A549 (cell line): Measurements from ENCODE around the gene PRR18.

Experiments
- CEBPB ChIP-seq, 2 experiments: fragments of >200 bp in 1 of 2; sonication (Bioruptor Twin) in 1 of 2; formaldehyde crosslinking in 1 of 2; IDR thresholded peaks; 2 replicates each; pipeline ENCODE4 v1.6.1; 2012 to 2016
- CHD4 ChIP-seq: fragments of 200-600 bp; sonication (generic); IDR thresholded peaks from 2 replicates; pipeline ENCODE4 v1.6.1; 2016; ENCODE audit warnings: antibody characterized with exemption, mild to moderate bottlenecking, borderline replicate concordance
- EP300 ChIP-seq, 2 experiments: fragments of >200 bp; sonication (Bioruptor Twin); formaldehyde crosslinking; IDR thresholded peaks; 2 replicates in 1 of 2; 3 replicates in 1 of 2; pipeline ENCODE4 v1.6.1; 2016 to 2017
- FOSB ChIP-seq: fragments of 250-450 bp; sonication (Bioruptor Pico); IDR thresholded peaks from 2 replicates; pipeline ENCODE4 v1.5.0; 2020; ENCODE audit warnings: mild to moderate bottlenecking, moderate library complexity
- MAFK ChIP-seq: fragments of 450-650 bp; IDR thresholded peaks from 2 replicates; pipeline ENCODE4 v1.6.1; 2014; ENCODE audit not compliant: partially characterized antibody
- POLR2A ChIP-seq: IDR thresholded peaks from 2 replicates; pipeline ENCODE4 v1.6.1; 2012; ENCODE audit warnings: mild to moderate bottlenecking, low read length
- RNF2 ChIP-seq: fragments of 200-600 bp; sonication (generic); IDR thresholded peaks from 2 replicates; pipeline ENCODE4 v1.6.1; 2016; ENCODE audit warnings: low read depth, mild to moderate bottlenecking, antibody characterized with exemption, moderate library complexity, borderline replicate concordance
- TF ChIP-seq, protein P1 (sequence below): fragments of >200 bp; sonication (Bioruptor Twin); formaldehyde crosslinking; IDR thresholded peaks from 3 replicates; pipeline ENCODE4 v1.5.1; 2016
- TF ChIP-seq, protein P2 (sequence below): fragments of 200-600 bp; sonication (generic); IDR thresholded peaks from 2 replicates; pipeline ENCODE4 v1.6.1; 2016; ENCODE audit warnings: antibody characterized with exemption, mild to moderate bottlenecking, moderate library complexity
- TF ChIP-seq, protein P3 (sequence below): fragments of 450-650 bp; IDR thresholded peaks from 2 replicates; pipeline ENCODE4 v1.6.1; 2014; ENCODE audit warnings: antibody characterized with exemption

DNA sequence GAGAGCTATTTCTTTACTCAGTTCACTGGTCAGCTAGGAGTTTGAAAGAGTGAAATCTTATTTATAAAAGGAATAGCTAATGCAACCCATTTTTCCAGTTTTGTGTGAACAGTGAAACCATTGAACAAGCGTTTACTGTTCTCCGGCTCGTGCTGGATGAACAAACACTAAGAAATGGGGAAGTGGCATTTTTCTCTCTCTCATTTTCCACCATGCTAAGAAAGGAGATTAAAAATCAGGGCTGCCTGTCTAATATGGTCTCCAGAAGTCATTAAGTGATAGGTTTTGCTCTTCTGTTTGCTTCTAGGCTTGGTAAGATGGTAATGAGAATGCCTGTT, 34.9 kb upstream of the PRR18 start:
- TF ChIP-seq CEBPB (IDR thresholded peaks at IDR 0.05) (no peak), FOSB (CRISPR knock-in tag) (no peak), POLR2A (no peak), MAFK (no peak), CHD4 (no peak), EP300 (IDR thresholded peaks at IDR 0.05) (no peak), RNF2 (no peak)
- TF ChIP-seq, protein P1, sequence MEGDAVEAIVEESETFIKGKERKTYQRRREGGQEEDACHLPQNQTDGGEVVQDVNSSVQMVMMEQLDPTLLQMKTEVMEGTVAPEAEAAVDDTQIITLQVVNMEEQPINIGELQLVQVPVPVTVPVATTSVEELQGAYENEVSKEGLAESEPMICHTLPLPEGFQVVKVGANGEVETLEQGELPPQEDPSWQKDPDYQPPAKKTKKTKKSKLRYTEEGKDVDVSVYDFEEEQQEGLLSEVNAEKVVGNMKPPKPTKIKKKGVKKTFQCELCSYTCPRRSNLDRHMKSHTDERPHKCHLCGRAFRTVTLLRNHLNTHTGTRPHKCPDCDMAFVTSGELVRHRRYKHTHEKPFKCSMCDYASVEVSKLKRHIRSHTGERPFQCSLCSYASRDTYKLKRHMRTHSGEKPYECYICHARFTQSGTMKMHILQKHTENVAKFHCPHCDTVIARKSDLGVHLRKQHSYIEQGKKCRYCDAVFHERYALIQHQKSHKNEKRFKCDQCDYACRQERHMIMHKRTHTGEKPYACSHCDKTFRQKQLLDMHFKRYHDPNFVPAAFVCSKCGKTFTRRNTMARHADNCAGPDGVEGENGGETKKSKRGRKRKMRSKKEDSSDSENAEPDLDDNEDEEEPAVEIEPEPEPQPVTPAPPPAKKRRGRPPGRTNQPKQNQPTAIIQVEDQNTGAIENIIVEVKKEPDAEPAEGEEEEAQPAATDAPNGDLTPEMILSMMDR = no peak
- TF ChIP-seq, protein P2, sequence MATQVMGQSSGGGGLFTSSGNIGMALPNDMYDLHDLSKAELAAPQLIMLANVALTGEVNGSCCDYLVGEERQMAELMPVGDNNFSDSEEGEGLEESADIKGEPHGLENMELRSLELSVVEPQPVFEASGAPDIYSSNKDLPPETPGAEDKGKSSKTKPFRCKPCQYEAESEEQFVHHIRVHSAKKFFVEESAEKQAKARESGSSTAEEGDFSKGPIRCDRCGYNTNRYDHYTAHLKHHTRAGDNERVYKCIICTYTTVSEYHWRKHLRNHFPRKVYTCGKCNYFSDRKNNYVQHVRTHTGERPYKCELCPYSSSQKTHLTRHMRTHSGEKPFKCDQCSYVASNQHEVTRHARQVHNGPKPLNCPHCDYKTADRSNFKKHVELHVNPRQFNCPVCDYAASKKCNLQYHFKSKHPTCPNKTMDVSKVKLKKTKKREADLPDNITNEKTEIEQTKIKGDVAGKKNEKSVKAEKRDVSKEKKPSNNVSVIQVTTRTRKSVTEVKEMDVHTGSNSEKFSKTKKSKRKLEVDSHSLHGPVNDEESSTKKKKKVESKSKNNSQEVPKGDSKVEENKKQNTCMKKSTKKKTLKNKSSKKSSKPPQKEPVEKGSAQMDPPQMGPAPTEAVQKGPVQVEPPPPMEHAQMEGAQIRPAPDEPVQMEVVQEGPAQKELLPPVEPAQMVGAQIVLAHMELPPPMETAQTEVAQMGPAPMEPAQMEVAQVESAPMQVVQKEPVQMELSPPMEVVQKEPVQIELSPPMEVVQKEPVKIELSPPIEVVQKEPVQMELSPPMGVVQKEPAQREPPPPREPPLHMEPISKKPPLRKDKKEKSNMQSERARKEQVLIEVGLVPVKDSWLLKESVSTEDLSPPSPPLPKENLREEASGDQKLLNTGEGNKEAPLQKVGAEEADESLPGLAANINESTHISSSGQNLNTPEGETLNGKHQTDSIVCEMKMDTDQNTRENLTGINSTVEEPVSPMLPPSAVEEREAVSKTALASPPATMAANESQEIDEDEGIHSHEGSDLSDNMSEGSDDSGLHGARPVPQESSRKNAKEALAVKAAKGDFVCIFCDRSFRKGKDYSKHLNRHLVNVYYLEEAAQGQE = no peak
- TF ChIP-seq, protein P3, sequence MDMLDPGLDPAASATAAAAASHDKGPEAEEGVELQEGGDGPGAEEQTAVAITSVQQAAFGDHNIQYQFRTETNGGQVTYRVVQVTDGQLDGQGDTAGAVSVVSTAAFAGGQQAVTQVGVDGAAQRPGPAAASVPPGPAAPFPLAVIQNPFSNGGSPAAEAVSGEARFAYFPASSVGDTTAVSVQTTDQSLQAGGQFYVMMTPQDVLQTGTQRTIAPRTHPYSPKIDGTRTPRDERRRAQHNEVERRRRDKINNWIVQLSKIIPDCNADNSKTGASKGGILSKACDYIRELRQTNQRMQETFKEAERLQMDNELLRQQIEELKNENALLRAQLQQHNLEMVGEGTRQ = no peak
